Measurements from ENCODE around the gene CACNA1C. TPM values are rescaled to one million over a fixed set of nuclear protein-coding genes. Genes with fewer than 3 reads are reported as not detected.

CACNA1C gene
- total and polyA plus RNA-seq, 2 of the 4 experiments (the other 2 are of a cell fraction) = 1.6 to 2.6 TPM

DNA sequence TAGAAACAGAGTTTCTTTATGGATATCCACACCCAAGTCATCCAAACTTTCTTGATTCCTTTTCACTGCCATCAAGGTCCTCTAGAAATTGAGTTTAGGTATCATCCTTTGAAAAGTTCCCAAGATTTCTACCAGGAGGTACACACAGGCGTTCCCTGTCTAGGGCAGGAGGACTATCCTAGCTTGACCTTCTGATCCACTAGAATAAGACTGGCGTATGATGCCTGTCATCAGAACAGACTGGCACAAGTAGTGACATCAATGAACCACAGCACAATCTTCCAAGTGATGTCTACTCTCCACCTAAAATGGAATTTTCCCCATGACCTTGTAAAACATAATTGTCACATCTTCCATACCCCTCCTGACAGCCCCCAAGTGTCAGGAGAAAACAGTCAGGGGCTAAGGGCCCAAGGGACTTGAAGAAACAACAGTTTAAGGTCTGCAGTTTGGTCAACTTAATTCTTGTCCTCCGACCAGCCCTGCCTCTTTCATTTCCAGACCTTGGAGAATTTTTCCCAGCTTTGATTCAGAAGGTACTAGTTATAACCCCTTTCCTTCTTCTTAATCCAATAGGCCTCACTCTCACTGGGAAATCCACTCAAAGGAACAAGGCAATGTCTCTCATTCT is 641.3 kb downstream of the CACNA1C start:
- no peak overlapping the region for H3K18ac ChIP-seq (ENCODE audit: low read depth, low read length)
- dilution Hi-C loops (cut with HindIII; ENCODE audit: low sequenced_read_pairs, unreplicated experiment) (no loop called here), intact Hi-C loops (cut with micrococcal nuclease) (no loop called here), in situ Hi-C loops (cut with MboI; ENCODE audit: low sequenced_read_pairs) (no loop called here)
- H2BK15ac ChIP-seq (ENCODE audit: low read depth, low read length) = no peak overlapping the region
- no peak overlapping the region for H3K14ac ChIP-seq (replicated peaks; ENCODE audit: low read depth, low read length)
- H2AK5ac ChIP-seq (ENCODE audit: low read depth, low read length) = no peak overlapping the region
- H4K5ac ChIP-seq (ENCODE audit: low read depth, low read length) = no peak overlapping the region
- H3K4ac ChIP-seq (ENCODE audit: low read depth, low read length) = no peak overlapping the region
- no peak overlapping the region for H3K9ac ChIP-seq (ENCODE audit: low read depth, low read length)
- H3K27ac ChIP-seq (ENCODE audit: insufficient read depth, low read length) = no peak overlapping the region
- no peaks in the 10 kb centered on the region for H3K79me1 ChIP-seq (ENCODE audit: low read depth in 1 of 2, low read length in 2 of 2)
- H3K27me3 ChIP-seq (ENCODE audit: control insufficient read depth, insufficient read depth, low read length) = peaks cover 10% of the 10 kb centered on the region
- H2AFZ ChIP-seq (replicated peaks; ENCODE audit: low read length, poor library complexity) = no peak overlapping the region
- no peak overlapping the region for H2BK120ac ChIP-seq (ENCODE audit: low read depth, low read length)
- H3K9me1 ChIP-seq (ENCODE audit: insufficient read depth, low read length) = peaks cover 3% of the 10 kb centered on the region; the same call in 1 of the 2 replicates
- H3K23ac ChIP-seq (ENCODE audit: low read depth, low read length) = no peak overlapping the region
- no peak for ATAC-seq (ENCODE audit: low read depth)
- no peak overlapping the region for H3K56ac ChIP-seq (ENCODE audit: extremely low read depth, insufficient read depth, low read length)
- H4K8ac ChIP-seq (ENCODE audit: low read depth in 2 of 2, low read length in 2 of 2) = no peak overlapping the region
- H2BK5ac ChIP-seq (ENCODE audit: low read depth, low read length, poor library complexity, severe bottlenecking) = no peak overlapping the region
- H3K9me3 ChIP-seq (ENCODE audit: control insufficient read depth, insufficient read depth, low read length) = 0 out of 2 replicates have a peak, but pooled peaks cover 3% of the 10 kb centered on the region
- WGBS, 2 experiments (ENCODE audit: extremely low coverage in 2 of 2, insufficient read length in 1 of 2) = 60% methylated on average over 2 of the region's 3 CpGs; no CpG with 5 or more reads in 1 of the 2 experiments
- H2BK20ac ChIP-seq (ENCODE audit: low read depth, low read length) = no peak overlapping the region
- no peak for DNase-seq
- peaks cover 5% of the 10 kb centered on the region; the same call in 1 of the 2 replicates for H3K36me3 ChIP-seq (ENCODE audit: control insufficient read depth, insufficient read depth, low read length)
- no peaks in the 10 kb centered on the region for H4K20me1 ChIP-seq (ENCODE audit: insufficient read depth, low read length)
- no peaks in the 10 kb centered on the region for H3K4me1 ChIP-seq (ENCODE audit: control insufficient read depth, insufficient read depth, low read length)
- no peak overlapping the region for H3K4me3 ChIP-seq (ENCODE audit: insufficient read depth, low read depth, low read length)
- ChIA-PET CTCF (interaction anchor here (0.5 to 1.1 kb wide), 2 partner anchors 11 to 146 kb away, joined by 3 read pairs; no protein-coding TSS in a partner anchor), POLR2A (ENCODE audit: unreplicated experiment) (no interaction called here)
- no peak overlapping the region for H4K91ac ChIP-seq (ENCODE audit: insufficient read depth, low read depth, low read length)
- no TSS peak for BruUV-seq (replicated peaks)
- TF ChIP-seq MXI1 (IDR thresholded peaks at IDR 0.05; ENCODE audit: borderline replicate concordance, low read depth, low read length) (no peak), MAFK (IDR thresholded peaks at IDR 0.05; ENCODE audit: low read depth, low read length) (no peak)
- H3K4me2 ChIP-seq (ENCODE audit: low read depth, low read length) = no peak overlapping the region
- H2AK9ac ChIP-seq (replicated peaks; ENCODE audit: low read depth, low read length, poor library complexity) = no peak overlapping the region

Data from IMR-90 (cell line).